GM12874 (cell line): ENCODE measurements around the gene ZFPL1.

Source experiments
- CTCF ChIP-seq: IDR thresholded peaks from 2 replicates; pipeline ENCODE4 v1.5.1; 2011; ENCODE audit warnings: low read depth, mild to moderate bottlenecking, control low read depth, low read length, moderate library complexity; ENCODE audit not compliant: insufficient read depth

The ZFPL1 gene

DNA sequence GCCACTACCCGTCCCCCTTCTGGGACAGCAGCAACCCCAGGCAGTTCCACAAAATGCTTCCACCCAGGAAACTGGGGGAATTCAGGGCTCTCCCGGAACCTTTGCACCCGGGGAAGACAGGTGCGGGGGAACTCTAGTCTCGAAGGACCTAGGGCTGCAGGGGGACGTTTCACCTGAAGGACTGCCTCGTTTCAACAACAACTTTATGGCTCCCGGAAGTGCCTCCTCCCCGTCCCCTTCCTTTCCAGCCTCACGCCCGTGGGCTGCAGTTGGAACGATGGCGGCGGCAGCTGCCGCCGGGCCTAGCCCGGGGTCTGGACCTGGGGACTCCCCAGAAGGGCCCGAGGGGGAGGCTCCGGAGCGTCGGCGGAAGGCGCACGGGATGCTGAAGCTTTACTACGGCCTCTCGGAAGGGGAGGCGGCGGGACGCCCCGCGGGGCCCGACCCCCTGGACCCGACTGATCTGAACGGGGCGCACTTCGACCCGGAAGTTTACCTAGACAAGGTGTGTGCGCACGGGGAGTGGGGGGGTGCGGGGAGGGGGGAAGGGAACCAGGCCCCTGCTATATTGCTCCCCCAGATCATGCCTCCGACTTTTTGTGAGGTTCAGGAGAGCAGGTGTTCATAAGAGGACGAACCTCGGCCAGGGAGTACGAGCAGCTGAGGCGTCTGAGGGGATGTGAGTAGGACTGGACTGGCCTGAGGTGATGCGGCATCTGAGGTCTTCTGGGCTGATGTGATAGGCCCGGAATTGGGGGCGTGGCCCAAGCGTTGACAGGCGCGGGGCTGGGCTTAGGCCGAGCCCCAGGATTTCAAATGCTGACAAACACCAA, 12.2 kb downstream of the ZFPL1 start, which contains the start of gene VPS51:
TSS of gene VPS51 (plus strand) at position 241 of the 833 bp plus-strand sequence. CDS start at position 278, 37 bp downstream.
- no peak for TF ChIP-seq CTCF

DNA sequence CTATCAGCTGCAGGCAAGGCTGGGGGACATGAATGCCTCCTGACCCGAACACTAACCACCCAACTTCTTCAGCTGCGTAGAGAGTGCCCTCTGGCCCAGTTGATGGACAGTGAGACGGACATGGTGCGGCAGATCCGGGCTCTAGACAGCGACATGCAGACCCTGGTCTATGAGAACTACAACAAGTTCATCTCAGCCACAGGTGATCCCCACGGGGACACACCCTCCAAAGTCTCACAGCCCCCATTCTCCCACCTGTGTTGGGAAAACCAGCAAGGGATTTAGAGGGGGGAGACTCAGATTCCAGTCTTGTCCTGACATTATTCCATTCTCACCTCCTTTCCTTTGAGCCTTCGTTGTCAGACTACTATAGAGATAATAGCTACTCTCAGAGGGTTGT, 12.9 kb downstream of the ZFPL1 start:
- TF ChIP-seq CTCF, result no peak

DNA sequence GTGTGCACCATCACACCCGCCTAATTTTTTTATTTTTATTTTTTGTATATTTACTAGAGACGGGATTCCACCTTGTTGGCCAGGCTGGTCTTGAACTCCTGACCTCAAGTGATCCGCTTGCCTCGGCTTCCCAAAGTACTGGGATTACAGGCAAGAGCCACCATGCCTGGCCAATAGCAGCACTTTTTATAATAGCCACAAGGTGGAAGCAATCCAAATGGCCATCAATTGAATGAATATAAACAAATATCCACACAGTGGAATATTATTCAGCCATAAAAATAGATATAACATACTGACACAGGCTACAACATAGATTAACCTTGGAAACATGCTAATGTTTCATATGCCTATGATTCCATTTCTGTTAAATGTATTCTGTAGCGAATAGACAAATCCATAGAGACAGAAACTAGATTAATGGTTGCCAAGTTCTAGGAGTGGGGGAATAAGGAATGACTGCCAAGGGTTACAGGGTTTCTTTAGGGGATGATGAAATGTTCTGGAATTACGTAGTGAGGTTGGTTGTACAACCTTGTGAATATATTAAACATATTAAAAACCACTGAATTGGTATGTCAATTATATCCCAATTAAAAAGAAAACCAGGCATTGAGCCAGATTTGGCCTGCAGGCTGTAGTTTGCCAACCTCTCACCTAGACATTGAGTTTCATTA, 16.8 kb downstream of the ZFPL1 start:
- TF ChIP-seq CTCF, result no peak

- no peak for TF ChIP-seq CTCF
These were observed 18.4 kb downstream of the ZFPL1 start for GRCh38 chr11:65102142-65103095.

- no peak for TF ChIP-seq CTCF
These were observed 19.5 kb downstream of the ZFPL1 start for GRCh38 chr11:65103476-65103875.

DNA sequence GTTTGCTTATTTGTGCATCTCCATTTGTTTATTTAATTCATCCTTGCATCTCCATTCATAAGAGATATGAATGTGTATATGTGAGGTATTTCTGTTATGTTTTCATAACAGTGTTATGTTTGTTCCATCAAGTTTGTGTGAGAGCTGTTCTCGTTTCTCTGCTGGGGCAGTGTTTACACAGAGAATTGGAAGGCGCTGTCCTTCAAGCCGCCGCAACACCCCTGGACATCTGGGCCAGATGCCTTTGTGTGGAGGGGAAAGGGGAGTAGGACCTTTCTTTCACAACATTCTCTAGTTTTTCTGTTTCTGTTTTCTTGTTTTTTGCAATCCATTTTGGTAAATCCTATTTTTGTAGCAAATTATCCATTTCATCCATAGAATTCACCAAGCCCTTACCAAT, 20.6 kb downstream of the ZFPL1 start:
- no peak for TF ChIP-seq CTCF

DNA sequence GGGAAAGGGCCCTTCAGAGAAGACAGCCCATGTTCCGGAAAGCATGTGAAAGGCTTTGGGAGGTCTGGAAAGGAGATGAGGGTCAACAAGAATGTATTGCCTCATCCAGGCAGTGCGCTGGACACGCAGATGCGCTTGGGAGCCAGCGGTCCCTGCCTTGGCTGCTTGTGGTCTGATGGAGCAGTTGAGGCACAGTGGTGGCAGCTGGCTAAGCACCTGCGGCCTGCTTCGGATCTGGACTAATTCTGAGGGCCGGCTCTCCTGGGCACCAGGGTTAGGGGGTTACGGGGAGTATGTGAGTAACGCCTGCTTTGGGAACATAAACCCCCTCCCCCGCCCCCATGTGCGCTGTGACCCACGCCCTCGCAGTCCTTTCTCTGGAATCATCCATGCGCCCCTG, 23.1 kb downstream of the ZFPL1 start:
- TF ChIP-seq CTCF, result no peak
